ENCODE results near the gene BRD3.
A peak's percentile ranks its signal among the peaks of the same experiment; 100 is the strongest.

Gene BRD3

DNA sequence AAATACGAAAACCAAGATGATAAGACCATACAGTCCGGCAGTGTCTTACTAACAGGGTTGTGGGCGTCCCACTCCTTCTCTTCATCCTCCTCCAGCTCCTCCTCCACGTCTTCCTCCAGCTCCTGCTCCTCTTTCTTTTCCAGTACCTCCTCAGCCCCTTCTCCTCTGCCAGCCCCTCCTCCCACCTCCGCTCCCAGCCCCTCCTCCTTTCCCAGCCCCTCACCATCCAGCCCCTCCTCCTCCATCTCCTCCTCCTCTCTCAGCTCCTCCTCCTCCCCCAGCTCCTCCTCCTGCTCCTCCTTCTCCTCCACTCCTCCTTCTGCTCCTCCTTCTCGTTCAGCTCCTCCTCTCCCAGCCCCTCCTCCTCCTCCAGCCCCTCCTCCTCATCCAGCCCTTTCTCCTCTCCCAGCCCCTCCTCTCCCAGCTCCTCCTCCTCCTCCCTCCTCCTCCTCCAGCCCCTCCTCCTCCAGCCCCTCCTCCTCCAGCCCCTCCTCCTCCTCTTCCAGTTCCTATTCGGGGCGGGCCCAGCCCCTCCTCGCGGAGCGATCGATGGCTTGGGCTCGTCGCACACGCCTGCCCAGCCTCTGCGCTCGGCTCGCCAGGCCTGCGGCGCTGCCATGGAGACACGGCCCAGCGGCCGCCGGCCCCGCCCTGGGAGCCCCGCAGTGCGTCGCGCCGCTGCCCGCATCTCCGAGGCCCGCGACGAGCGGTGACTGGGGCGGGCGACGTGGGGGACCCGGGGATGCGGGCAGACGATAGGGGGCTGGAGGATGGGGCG, 42.8 kb downstream of the BRD3 start, which contains the start of gene BRD3OS:
Gene BRD3OS, plus strand, starts transcription at position 654 of the 778 bp plus-strand sequence. CDS start 1,267 bp downstream, outside the sequence.
- Histone ChIP-seq H3K4me2 (peak within 1 kb of the TSS; percentile 86 to 98 (median 92)), H3K27ac (peak within 1 kb of the TSS in 10 of 11 experiments; percentile 39 to 73 (median 63); a peak in 20 of 22 replicates), H3K27me3 (no peaks in the 10 kb centered on the region), H3K4me3 (peak within 1 kb of the TSS; percentile 67 to 82 (median 75)), H3K36me3 (peaks cover 11 to 36% (median 22%) of the 10 kb centered on the region in 11 experiments; a peak in 19 of 22 replicates), H4K20me1 (peaks cover 0 to 41% (median 30%) of the 10 kb centered on the region in 11 experiments; a peak in 14 of 22 replicates), H3K9me3 (replicated peaks in 1 of 11) (no peaks in the 10 kb centered on the region), H3K9ac (peak within 1 kb of the TSS; percentile 70 to 84 (median 78); a peak in 21 of 22 replicates), H3K4me1 (peaks cover 13 to 29% (median 24%) of the 10 kb centered on the region in 10 experiments)
- TF ChIP-seq Cebpa-rat (IDR thresholded peaks at IDR 0.05) = no peak

DNA sequence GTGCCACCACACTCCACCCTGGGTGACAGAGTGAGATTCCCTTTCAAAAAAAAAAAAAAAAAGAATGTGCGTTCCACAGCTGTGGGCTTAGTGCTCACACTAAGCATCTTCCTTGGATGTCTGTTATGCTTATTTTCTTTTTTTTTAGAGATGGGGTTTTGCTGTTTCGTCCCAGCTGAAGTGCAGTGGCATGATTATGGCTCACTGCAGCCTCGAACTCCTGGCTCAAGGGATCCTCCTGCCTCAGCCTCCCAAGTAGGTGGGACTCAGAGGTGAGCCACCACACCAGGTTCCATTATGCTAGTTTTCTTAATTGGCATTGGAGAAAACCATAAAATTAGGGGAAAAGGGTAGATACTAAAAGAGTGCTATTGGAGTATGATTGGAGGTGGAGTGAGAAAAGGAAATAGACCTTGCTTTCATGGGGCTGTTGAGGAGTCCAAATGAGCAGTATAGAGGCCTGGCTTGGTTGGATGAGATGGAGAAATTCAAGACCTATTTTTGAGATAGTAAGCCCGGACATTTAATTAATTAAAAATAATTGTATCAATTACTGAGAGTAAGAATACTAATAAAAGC, 43.5 kb downstream of the BRD3 start:
- no peaks in the 10 kb centered on the region for H3K9me3 ChIP-seq (replicated peaks in 1 of 11)
- H3K27ac ChIP-seq = peak overlapping the region in 5 of 11 experiments; percentile 11 to 47 (median 38); a peak in 5 of 22 replicates
- peaks cover 13 to 28% (median 24%) of the 10 kb centered on the region in 10 experiments for H3K4me1 ChIP-seq
- H3K36me3 ChIP-seq = peaks cover 8 to 29% (median 15%) of the 10 kb centered on the region in 11 experiments; a peak in 18 of 22 replicates
- peak overlapping the region in 8 of 11 experiments; percentile 21 to 59 (median 33); a peak in 8 of 22 replicates for H3K9ac ChIP-seq
- no peaks in the 10 kb centered on the region for H3K27me3 ChIP-seq
- H3K4me3 ChIP-seq = peak overlapping the region; percentile 9 to 65 (median 52); a peak in 16 of 20 replicates
- H3K4me2 ChIP-seq = peak overlapping the region; percentile 46 to 80 (median 66)
- TF ChIP-seq Cebpa-rat (IDR thresholded peaks at IDR 0.05) = no peak
- peaks cover 0 to 34% (median 26%) of the 10 kb centered on the region in 11 experiments; a peak in 14 of 22 replicates for H4K20me1 ChIP-seq

- Histone ChIP-seq H4K20me1 (no peaks in the 10 kb centered on the region), H3K27me3 (no peaks in the 10 kb centered on the region), H3K4me2 (no peak overlapping the region), H3K9ac (no peak overlapping the region), H3K36me3 (peaks cover 0 to 6% (median 0%) of the 10 kb centered on the region in 11 experiments; a peak in 4 of 22 replicates), H3K4me3 (peak overlapping the region in 3 of 10 experiments; percentile 5 to 26 (median 24); a peak in 2 of 20 replicates), H3K27ac (no peak overlapping the region), H3K9me3 (replicated peaks in 1 of 11) (peaks cover 50 to 61% (median 53%) of the 10 kb centered on the region in 11 experiments), H3K4me1 (0 out of 20 replicates have a peak, but pooled peaks cover 0 to 2% (median 0%) of the 10 kb centered on the region in 10 experiments)
- TF ChIP-seq Cebpa-rat (IDR thresholded peaks at IDR 0.05) = no peak
These were observed 52.9 kb downstream of the BRD3 start for GRCh38 chr9:134014946-134015345.

DNA sequence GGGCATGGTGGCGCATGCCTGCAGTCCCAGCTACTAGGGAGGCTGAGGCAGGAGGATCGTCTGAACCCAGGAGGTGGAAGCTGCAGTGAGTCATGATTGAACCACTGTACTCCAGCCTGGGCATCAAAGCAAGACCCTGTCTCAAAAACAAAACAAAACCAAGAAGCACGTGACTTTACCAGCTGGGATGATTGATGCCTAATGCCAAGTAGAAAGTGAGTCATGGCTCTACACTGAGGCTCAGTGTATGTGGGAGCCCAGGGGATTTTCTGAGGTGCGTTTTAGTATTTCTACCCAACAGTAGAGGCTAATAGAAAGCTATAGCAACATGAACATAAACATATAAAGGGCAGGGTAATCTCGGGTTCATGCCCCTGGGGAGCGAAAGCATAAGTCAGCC, 56.4 kb downstream of the BRD3 start:
- Histone ChIP-seq H3K27me3 (no peaks in the 10 kb centered on the region), H3K4me2 (no peak overlapping the region), H3K27ac (no peak overlapping the region), H3K9me3 (replicated peaks in 1 of 11) (peaks cover 40 to 50% (median 45%) of the 10 kb centered on the region in 11 experiments), H3K4me3 (no peak overlapping the region; a peak in 2 of 20 replicates), H3K4me1 (no peaks in the 10 kb centered on the region), H3K9ac (no peak overlapping the region), H3K36me3 (peaks cover 0 to 6% (median 0%) of the 10 kb centered on the region in 11 experiments; a peak in 4 of 22 replicates), H4K20me1 (no peaks in the 10 kb centered on the region)
- TF ChIP-seq Cebpa-rat (IDR thresholded peaks at IDR 0.05) = no peak

- Histone ChIP-seq H3K9me3 (replicated peaks in 1 of 11) (peaks cover 32 to 41% (median 36%) of the 10 kb centered on the region in 11 experiments), H4K20me1 (no peaks in the 10 kb centered on the region), H3K4me3 (no peak overlapping the region), H3K36me3 (peaks cover 0 to 6% (median 0%) of the 10 kb centered on the region in 11 experiments; a peak in 4 of 22 replicates), H3K27ac (no peak overlapping the region), H3K9ac (no peak overlapping the region), H3K4me1 (no peaks in the 10 kb centered on the region), H3K4me2 (no peak overlapping the region), H3K27me3 (no peaks in the 10 kb centered on the region)
- no peak for TF ChIP-seq Cebpa-rat (IDR thresholded peaks at IDR 0.05)
These were observed 57.3 kb downstream of the BRD3 start for GRCh38 chr9:134010310-134011173.

DNA sequence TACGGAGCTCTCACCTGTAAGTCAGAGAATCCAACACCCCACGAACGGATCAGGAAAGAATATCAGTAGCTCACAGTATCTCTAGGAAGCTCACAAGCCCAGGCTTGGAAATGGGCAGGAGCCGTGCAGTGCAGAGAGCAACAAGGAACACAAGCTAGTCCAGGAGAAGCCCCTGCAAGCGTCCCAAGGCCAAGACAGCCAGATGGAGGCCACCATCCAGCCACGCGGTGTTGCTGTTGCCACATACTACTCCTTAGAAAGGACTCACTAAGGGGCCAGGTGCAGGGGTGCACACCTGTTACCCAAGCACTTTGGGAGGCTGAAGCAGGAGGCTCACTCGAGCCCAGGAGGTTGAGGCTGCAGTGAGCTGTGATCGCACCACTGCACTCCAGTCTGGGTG, 60.3 kb downstream of the BRD3 start:
- Histone ChIP-seq H3K9me3 (replicated peaks in 1 of 11) (peaks cover 16 to 24% (median 20%) of the 10 kb centered on the region in 11 experiments), H3K9ac (no peak overlapping the region), H3K27me3 (no peaks in the 10 kb centered on the region), H3K36me3 (no peaks in the 10 kb centered on the region), H3K27ac (no peak overlapping the region), H3K4me3 (no peak overlapping the region), H4K20me1 (no peaks in the 10 kb centered on the region; a peak in 1 of 22 replicates), H3K4me1 (no peaks in the 10 kb centered on the region; a peak in 1 of 20 replicates), H3K4me2 (no peak overlapping the region)
- TF ChIP-seq Cebpa-rat (IDR thresholded peaks at IDR 0.05) = no peak

GRCh38 chr9:134007150-134007549, 60.7 kb downstream of the BRD3 start:
- no peaks in the 10 kb centered on the region; a peak in 1 of 22 replicates for H4K20me1 ChIP-seq
- H3K9me3 ChIP-seq (replicated peaks in 1 of 11) = peaks cover 16 to 21% (median 18%) of the 10 kb centered on the region in 11 experiments
- H3K27ac ChIP-seq = no peak overlapping the region
- no peaks in the 10 kb centered on the region for H3K36me3 ChIP-seq
- H3K4me1 ChIP-seq = no peaks in the 10 kb centered on the region; a peak in 1 of 20 replicates
- no peak for TF ChIP-seq Cebpa-rat (IDR thresholded peaks at IDR 0.05)
- no peak overlapping the region for H3K4me2 ChIP-seq
- no peak overlapping the region for H3K4me3 ChIP-seq
- no peaks in the 10 kb centered on the region for H3K27me3 ChIP-seq
- H3K9ac ChIP-seq = no peak overlapping the region

DNA sequence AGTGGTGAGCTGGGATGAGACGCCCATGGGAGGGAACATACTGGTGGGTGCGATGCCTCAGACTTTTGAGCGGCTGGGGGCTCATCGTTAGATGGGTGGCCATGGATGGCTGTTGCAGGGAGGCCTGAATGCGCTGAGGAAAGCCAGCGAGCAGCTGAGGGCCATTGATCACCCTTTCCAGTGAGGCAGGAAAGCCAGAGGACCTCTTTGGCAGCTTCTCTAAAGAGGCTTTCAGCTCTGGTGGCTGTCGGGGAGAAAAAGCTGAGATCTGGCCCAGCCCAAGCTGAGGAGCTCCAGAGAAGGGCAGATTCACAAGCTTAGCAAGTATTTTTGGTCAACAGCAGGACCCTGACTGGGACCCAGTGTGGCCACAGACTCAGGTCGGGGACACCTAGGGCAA, 62.4 kb downstream of the BRD3 start:
- Histone ChIP-seq H3K4me2 (no peak overlapping the region), H3K27me3 (no peaks in the 10 kb centered on the region), H3K27ac (no peak overlapping the region), H3K4me1 (no peaks in the 10 kb centered on the region; a peak in 1 of 20 replicates), H3K4me3 (no peak overlapping the region), H3K9ac (no peak overlapping the region), H4K20me1 (no peaks in the 10 kb centered on the region; a peak in 1 of 22 replicates), H3K9me3 (replicated peaks in 1 of 11) (peaks cover under 1 to 5% (median 3%) of the 10 kb centered on the region in 11 experiments; a peak in 17 of 22 replicates), H3K36me3 (no peaks in the 10 kb centered on the region)
- no peak for TF ChIP-seq Cebpa-rat (IDR thresholded peaks at IDR 0.05)

All from BLaER1 treated with 17β-estradiol and CSF1 and Interleukin-3, amounts not matched to agents 10 nM and 100 nM (cell line).